Putamen (tissue), 1 donor: ENCODE results near the gene SNX33.
"Not testable (repeated sequence)": the region's sequence is repeated elsewhere in the genome, so short reads cannot be mapped to it uniquely, and the experiment has no call there.

Experiments used
- DNase-seq: peaks from one replicate; pipeline ENCODE4 v3.0.0-alpha.2; 2016; ENCODE audit warnings: low spot score

The SNX33 gene

GRCh38 chr15:75647370-75648155, at the start of gene SNX33:
SNX33 (plus strand) TSS chr15:75647912; CDS start chr15:75649103, 1,191 bp downstream.
- peak; percentile 64 for DNase-seq

GRCh38 chr15:75598361-75598760, 49.4 kb upstream of the SNX33 start:
- no peak for DNase-seq

- no peak for DNase-seq
Measured at GRCh38 chr15:75599401-75599800, 48.3 kb upstream of the SNX33 start.

- DNase-seq = no peak
Measured at GRCh38 chr15:75606026-75606425, 41.7 kb upstream of the SNX33 start.

- DNase-seq = peak; percentile 60
Measured at GRCh38 chr15:75606711-75607699, 40.7 kb upstream of the SNX33 start.

GRCh38 chr15:75616766-75617165, 30.9 kb upstream of the SNX33 start:
- DNase-seq = no peak

GRCh38 chr15:75620058-75620820, 27.5 kb upstream of the SNX33 start:
- DNase-seq = no peak

GRCh38 chr15:75620841-75621391, 26.8 kb upstream of the SNX33 start:
- DNase-seq = no peak

GRCh38 chr15:75622505-75622904, 25.2 kb upstream of the SNX33 start:
- DNase-seq = no peak

GRCh38 chr15:75625542-75626347, 22.0 kb upstream of the SNX33 start, which contains the start of gene SNUPN:
SNUPN (minus strand) TSS chr15:75625725; CDS start chr15:75621051, 4,674 bp downstream.
- peak; percentile 92 for DNase-seq

- DNase-seq = no peak
Measured at GRCh38 chr15:75631935-75632334, 15.8 kb upstream of the SNX33 start.

- DNase-seq = not testable (repeated sequence)
Measured at GRCh38 chr15:75633922-75634321, 13.8 kb upstream of the SNX33 start.

GRCh38 chr15:75636026-75636425, 11.7 kb upstream of the SNX33 start:
- DNase-seq = no peak

GRCh38 chr15:75637245-75638009, 10.3 kb upstream of the SNX33 start:
- no peak for DNase-seq

- DNase-seq = no peak
Measured at GRCh38 chr15:75639191-75639708, 8.5 kb upstream of the SNX33 start.

- peak; percentile 98 for DNase-seq
Measured at GRCh38 chr15:75639709-75640482, 7.8 kb upstream of the SNX33 start, which contains the start of gene IMP3. IMP3 (minus strand) TSS chr15:75640224; CDS start chr15:75640168, 56 bp downstream.

- DNase-seq = no peak
Measured at GRCh38 chr15:75640483-75641178, 7.1 kb upstream of the SNX33 start.

GRCh38 chr15:75641179-75641503, 6.6 kb upstream of the SNX33 start:
- no peak for DNase-seq
